GM19455 (cell line): Measurements from ENCODE around the gene PKN1.

Source experiments
- ATAC-seq: cut with Tn5 transposase; IDR thresholded peaks from one replicate; pipeline ENCODE4 v1.9.1; 2021; ENCODE audit not compliant: unreplicated experiment

The PKN1 gene

GRCh38 chr19:14512406-14512961 lies 79.4 kb downstream of the PKN1 start:
- ATAC-seq: no peak

- ATAC-seq: no peak
Observed at GRCh38 chr19:14514215-14514863, 81.2 kb downstream of the PKN1 start.

- ATAC-seq: no peak
Observed at GRCh38 chr19:14515501-14516047, 82.5 kb downstream of the PKN1 start.

- ATAC-seq: no peak
Observed at GRCh38 chr19:14516048-14516534, 83.0 kb downstream of the PKN1 start.

GRCh38 chr19:14516746-14517438 lies 83.8 kb downstream of the PKN1 start:
- no peak for ATAC-seq

- ATAC-seq: no peak
Observed at GRCh38 chr19:14517446-14517839, 84.3 kb downstream of the PKN1 start.

GRCh38 chr19:14517840-14518505 lies 84.9 kb downstream of the PKN1 start, which contains the start of gene DNAJB1:
TSS of gene DNAJB1 (minus strand) at chr19:14518397. CDS start at chr19:14518349, 48 bp downstream.
- ATAC-seq: peak; percentile 61

GRCh38 chr19:14519245-14519859 lies 86.2 kb downstream of the PKN1 start:
- ATAC-seq: no peak

- ATAC-seq: no peak
Observed at GRCh38 chr19:14519860-14520407, 86.8 kb downstream of the PKN1 start.

GRCh38 chr19:14520543-14520942 lies 87.4 kb downstream of the PKN1 start:
- ATAC-seq: no peak
